SU-DHL-6 (cell line): ENCODE data around the gene HIVEP3.

ENCODE experiments used
- CTCF ChIP-seq: fragments of 200-600 bp; sonication (generic); IDR thresholded peaks from one replicate; pipeline ENCODE4 v1.5.1; 2017; ENCODE audit warnings: antibody characterized with exemption, mild to moderate bottlenecking, low read length, moderate library complexity; ENCODE audit not compliant: insufficient read depth, poor library complexity, severe bottlenecking
- EZH2phosphoT487 ChIP-seq: fragments of 200-600 bp; sonication (generic), shearing (Covaris generic); conservative IDR thresholded peaks from 2 replicates; pipeline ENCODE4 v1.6.1; 2018; ENCODE audit warnings: mild to moderate bottlenecking, antibody characterized with exemption, low read length, moderate library complexity, mixed read lengths

GRCh38 chr1:41862384-41863221 is 56.1 kb downstream of the HIVEP3 start:
- TF ChIP-seq CTCF (no peak), EZH2phosphoT487 (no peak)
